Measurements from ENCODE around the gene LRRC34. TPM values are rescaled to one million over a fixed set of nuclear protein-coding genes. Genes with fewer than 3 reads are reported as not detected.

Gene LRRC34
- total and polyA plus RNA-seq, 2 donors (not counting 1 experiment from before 2014, with no cell fraction given), result 3.5 to 11.8 TPM

DNA sequence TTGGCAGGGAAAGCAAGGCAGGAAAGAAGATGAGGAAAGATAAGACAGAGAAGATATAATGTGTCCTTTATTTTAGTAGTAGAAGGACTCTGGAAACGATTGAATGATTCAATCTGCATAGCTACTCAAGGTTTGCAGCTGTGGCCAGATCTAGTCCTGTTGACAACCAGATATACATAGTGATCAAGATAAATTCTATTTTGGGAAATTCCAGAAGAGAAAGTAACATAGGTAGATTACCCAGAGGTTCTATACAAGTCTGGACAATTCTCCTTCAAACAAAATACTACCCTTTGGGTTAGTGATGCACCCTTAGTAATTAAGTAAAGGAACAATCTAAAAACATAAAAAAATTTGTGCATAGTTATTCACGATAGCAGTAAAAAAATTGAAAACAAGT is 57.2 kb downstream of the LRRC34 start:
- Histone ChIP-seq H3K27me3 (replicated peaks in 1 of 4; ENCODE audit: control extremely low read depth in 1 of 4, control insufficient read depth in 3 of 4, insufficient read depth in 4 of 4, low read length in 3 of 4) (peaks cover 0 to 23% (median 4%) of the 10 kb centered on the region in 4 experiments), H3K9me3 (ENCODE audit: control extremely low read depth in 1 of 3, control insufficient read depth in 2 of 3, insufficient read depth in 1 of 3, low read length in 2 of 3) (no peaks in the 10 kb centered on the region), H3K27ac (ENCODE audit: low read length in 2 of 2) (no peak overlapping the region), H3K79me2 (ENCODE audit: control insufficient read depth, insufficient read depth, low read length) (no peaks in the 10 kb centered on the region), H3K4me1 (ENCODE audit: control insufficient read depth in 2 of 2, insufficient read depth in 2 of 2, low read length in 2 of 2) (peaks cover 0 to 4% of the 10 kb centered on the region in 2 donors), H4K20me1 (ENCODE audit: control insufficient read depth, insufficient read depth, low read length, poor library complexity, severe bottlenecking) (no peaks in the 10 kb centered on the region), H3K9ac (ENCODE audit: low read length) (no peak overlapping the region), H3K4me3 (ENCODE audit: control extremely low read depth in 1 of 5, extremely low read depth in 1 of 5, insufficient read depth in 1 of 5, low read depth in 2 of 5, low read length in 4 of 5) (no peak overlapping the region), H2AFZ (ENCODE audit: insufficient read depth, low read depth, low read length, poor library complexity, severe bottlenecking) (no peak overlapping the region), H3K36me3 (replicated peaks in 1 of 2; ENCODE audit: control extremely low read depth in 1 of 2, control insufficient read depth in 1 of 2, extremely low read depth in 1 of 2, insufficient read depth in 2 of 2, low read length in 1 of 2) (no peaks in the 10 kb centered on the region), H3K4me2 (replicated peaks; ENCODE audit: low read depth, low read length, poor library complexity, severe bottlenecking) (no peak overlapping the region)
- Mint-ChIP-seq H3K9me3 (ENCODE audit: insufficient read depth) (no peaks in the 10 kb centered on the region), H3K4me3 (no peak overlapping the region), H3K27me3 (peaks cover 20% of the 10 kb centered on the region), H3K4me1 (peaks cover 8% of the 10 kb centered on the region), H3K27ac (no peak overlapping the region)
- DNase-seq, result no peak
- ChIA-PET CTCF (no interaction called here), POLR2A (no interaction called here)
- no peak for ATAC-seq (ENCODE audit: low read depth)
- TF ChIP-seq, protein P1, sequence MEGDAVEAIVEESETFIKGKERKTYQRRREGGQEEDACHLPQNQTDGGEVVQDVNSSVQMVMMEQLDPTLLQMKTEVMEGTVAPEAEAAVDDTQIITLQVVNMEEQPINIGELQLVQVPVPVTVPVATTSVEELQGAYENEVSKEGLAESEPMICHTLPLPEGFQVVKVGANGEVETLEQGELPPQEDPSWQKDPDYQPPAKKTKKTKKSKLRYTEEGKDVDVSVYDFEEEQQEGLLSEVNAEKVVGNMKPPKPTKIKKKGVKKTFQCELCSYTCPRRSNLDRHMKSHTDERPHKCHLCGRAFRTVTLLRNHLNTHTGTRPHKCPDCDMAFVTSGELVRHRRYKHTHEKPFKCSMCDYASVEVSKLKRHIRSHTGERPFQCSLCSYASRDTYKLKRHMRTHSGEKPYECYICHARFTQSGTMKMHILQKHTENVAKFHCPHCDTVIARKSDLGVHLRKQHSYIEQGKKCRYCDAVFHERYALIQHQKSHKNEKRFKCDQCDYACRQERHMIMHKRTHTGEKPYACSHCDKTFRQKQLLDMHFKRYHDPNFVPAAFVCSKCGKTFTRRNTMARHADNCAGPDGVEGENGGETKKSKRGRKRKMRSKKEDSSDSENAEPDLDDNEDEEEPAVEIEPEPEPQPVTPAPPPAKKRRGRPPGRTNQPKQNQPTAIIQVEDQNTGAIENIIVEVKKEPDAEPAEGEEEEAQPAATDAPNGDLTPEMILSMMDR (IDR thresholded peaks at IDR 0.05), result no peak
- no peak for TF ChIP-seq EZH2 (IDR thresholded peaks at IDR 0.05; ENCODE audit: borderline replicate concordance, insufficient read depth, low read depth, low read length, poor library complexity, severe bottlenecking)
- intact Hi-C loops (cut with micrococcal nuclease), result no loop called here
- no CpG with 5 or more reads among the region's 2 CpGs for WGBS (ENCODE audit: insufficient coverage)

DNA sequence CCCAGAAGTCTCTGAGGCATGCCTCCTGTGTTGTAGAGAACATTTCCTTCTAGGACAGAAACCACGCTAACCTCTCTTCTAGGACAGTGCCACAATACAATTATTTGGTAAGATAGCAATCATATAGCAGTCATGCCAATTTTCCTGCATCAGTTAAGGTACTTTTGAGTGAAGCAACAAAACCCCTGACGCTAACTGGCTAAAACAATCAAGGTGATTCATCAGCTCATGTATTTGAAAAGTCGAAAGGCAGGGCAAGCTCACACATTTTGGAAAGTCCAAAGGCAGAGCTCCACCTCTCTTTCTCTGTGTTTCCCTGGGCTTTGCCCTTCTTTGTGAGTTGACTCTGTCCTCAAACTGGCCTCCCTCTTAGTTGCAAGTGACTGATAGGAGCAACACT is 58.0 kb downstream of the LRRC34 start:
- CTCF ChIA-PET, result no interaction called here
- POLR2A ChIA-PET, result no interaction called here

More for the DNA sequence above, 58.0 kb downstream of the LRRC34 start:
- Histone ChIP-seq H3K9me3 (ENCODE audit: control extremely low read depth in 1 of 3, control insufficient read depth in 2 of 3, insufficient read depth in 1 of 3, low read length in 2 of 3) (no peaks in the 10 kb centered on the region), H3K4me3 (ENCODE audit: control extremely low read depth in 1 of 5, extremely low read depth in 1 of 5, insufficient read depth in 1 of 5, low read depth in 2 of 5, low read length in 4 of 5) (no peak overlapping the region), H3K27me3 (replicated peaks in 1 of 4; ENCODE audit: control extremely low read depth in 1 of 4, control insufficient read depth in 3 of 4, insufficient read depth in 4 of 4, low read length in 3 of 4) (peaks cover 0 to 23% (median 4%) of the 10 kb centered on the region in 4 experiments), H4K20me1 (ENCODE audit: control insufficient read depth, insufficient read depth, low read length, poor library complexity, severe bottlenecking) (no peaks in the 10 kb centered on the region), H3K36me3 (replicated peaks in 1 of 2; ENCODE audit: control extremely low read depth in 1 of 2, control insufficient read depth in 1 of 2, extremely low read depth in 1 of 2, insufficient read depth in 2 of 2, low read length in 1 of 2) (no peaks in the 10 kb centered on the region), H3K79me2 (ENCODE audit: control insufficient read depth, insufficient read depth, low read length) (no peaks in the 10 kb centered on the region), H3K4me1 (ENCODE audit: control insufficient read depth in 2 of 2, insufficient read depth in 2 of 2, low read length in 2 of 2) (peaks cover 0 to 4% of the 10 kb centered on the region in 2 donors), H3K4me2 (replicated peaks; ENCODE audit: low read depth, low read length, poor library complexity, severe bottlenecking) (no peak overlapping the region), H2AFZ (ENCODE audit: insufficient read depth, low read depth, low read length, poor library complexity, severe bottlenecking) (no peak overlapping the region), H3K27ac (ENCODE audit: low read length in 2 of 2) (no peak overlapping the region), H3K9ac (ENCODE audit: low read length) (no peak overlapping the region)
- H3K27me3 Mint-ChIP-seq, result peaks cover 20% of the 10 kb centered on the region
- intact Hi-C loops (cut with micrococcal nuclease), result no loop called here
- peaks cover 8% of the 10 kb centered on the region for H3K4me1 Mint-ChIP-seq
- H3K27ac Mint-ChIP-seq, result no peak overlapping the region
- WGBS (ENCODE audit: insufficient coverage), result 100% methylated on average over 2 of the region's 3 CpGs
- no peak overlapping the region for H3K4me3 Mint-ChIP-seq
- TF ChIP-seq EZH2 (IDR thresholded peaks at IDR 0.05; ENCODE audit: borderline replicate concordance, insufficient read depth, low read depth, low read length, poor library complexity, severe bottlenecking), result no peak
- TF ChIP-seq, protein P1 (IDR thresholded peaks at IDR 0.05), result no peak
- no peak for ATAC-seq (ENCODE audit: low read depth)
- H3K9me3 Mint-ChIP-seq (ENCODE audit: insufficient read depth), result no peaks in the 10 kb centered on the region
- no peak for DNase-seq

Data from B cell (primary cell).